ENCODE measurements around the gene CNTNAP4. TPM values are rescaled to one million over a fixed set of nuclear protein-coding genes. Genes with fewer than 3 reads are reported as not detected.

Gene CNTNAP4
- total RNA-seq, 1 experiment from 2014 or later = not detected

GRCh38 chr16:76297941-76298340, 20.7 kb downstream of the CNTNAP4 start:
- Histone ChIP-seq H2AFZ (ENCODE audit: low read depth, low read length, poor library complexity, severe bottlenecking) (no peak overlapping the region), H4K20me1 (ENCODE audit: insufficient read depth) (no peaks in the 10 kb centered on the region), H3K9me3 (ENCODE audit: control insufficient read depth in 1 of 2, insufficient read depth in 1 of 2, low read depth in 1 of 2, low read length in 2 of 2) (peaks cover 0 to 3% of the 10 kb centered on the region in 2 experiments; a peak in 1 of 4 replicates), H3K27ac (ENCODE audit: low read depth, low read length) (no peak overlapping the region), H3K36me3 (ENCODE audit: control insufficient read depth in 1 of 2, insufficient read depth in 2 of 2, low read length in 2 of 2) (no peaks in the 10 kb centered on the region), H3K79me2 (ENCODE audit: insufficient read depth, low read length) (no peaks in the 10 kb centered on the region), H3K4me2 (ENCODE audit: low read length) (no peak overlapping the region), H3K9me2 (ENCODE audit: insufficient read depth) (no peaks in the 10 kb centered on the region), H3K4me1 (ENCODE audit: control insufficient read depth in 1 of 2, insufficient read depth in 2 of 2, low read length in 2 of 2) (no peaks in the 10 kb centered on the region), H3K4me3 (replicated peaks in 1 of 2; ENCODE audit: low read depth in 1 of 2, low read length in 2 of 2) (no peak overlapping the region), H3K27me3 (ENCODE audit: insufficient read depth, low read length) (no peaks in the 10 kb centered on the region), H3K9ac (ENCODE audit: low read length) (no peak overlapping the region)
- ChIA-PET CTCF (no interaction called here), POLR2A (no interaction called here), RAD21 (ENCODE audit: low non-redundant PET in 1 of 2, low total read pairs in 2 of 2, uncharacterized antibody in 2 of 2, unreplicated experiment in 2 of 2) (no interaction called here)
- DNase-seq (ENCODE audit: low read depth, low spot score) = no peak
- ATAC-seq = no peak
- BruUV-seq (replicated peaks) = no TSS peak
- TF ChIP-seq REST (IDR thresholded peaks at IDR 0.05; ENCODE audit: low read depth) (no peak), POLR2A (IDR thresholded peaks at IDR 0.05; ENCODE audit: borderline replicate concordance, extremely low read depth, insufficient read depth, insufficient read length) (no peak), CBX3 (IDR thresholded peaks at IDR 0.05; ENCODE audit: low read depth) (no peak), JUND (IDR thresholded peaks at IDR 0.05) (no peak), EZH2phosphoT487 (IDR thresholded peaks at IDR 0.05; ENCODE audit: borderline replicate concordance) (no peak), ELF1 (IDR thresholded peaks at IDR 0.05; ENCODE audit: borderline replicate concordance, low read depth) (no peak), EGR1 (IDR thresholded peaks at IDR 0.05; ENCODE audit: low read depth) (no peak), SRF (IDR thresholded peaks at IDR 0.05; ENCODE audit: low read depth) (no peak), EZH2 (IDR thresholded peaks at IDR 0.05) (no peak), POLR2AphosphoS5 (IDR thresholded peaks at IDR 0.05; ENCODE audit: low read depth, low read length) (no peak), ATF3 (IDR thresholded peaks at IDR 0.05) (no peak), TCF7L2 (IDR thresholded peaks at IDR 0.05; ENCODE audit: borderline replicate concordance, extremely low read depth, insufficient read depth, insufficient read length) (no peak), ZNF274 (IDR thresholded peaks at IDR 0.05; ENCODE audit: low read depth, low read length) (no peak), ZFX (IDR thresholded peaks at IDR 0.05) (no peak), ZBTB33 (IDR thresholded peaks at IDR 0.05; ENCODE audit: extremely low read depth, insufficient replicate concordance, low read length) (no peak), MAX (IDR thresholded peaks at IDR 0.05) (no peak), CEBPB (IDR thresholded peaks at IDR 0.05; ENCODE audit: low read depth) (no peak), CTCF (IDR thresholded peaks at IDR 0.05 in 2 of 3, conservative IDR thresholded peaks at IDR 0.05 in 1 of 3; ENCODE audit: borderline replicate concordance in 1 of 3, insufficient read depth in 1 of 3, low read depth in 2 of 3, low read length in 2 of 3) (no peak)
- intact Hi-C loops (cut with micrococcal nuclease) = no loop called here

All from HCT116 (cell line).